ENCODE data around the gene DRC1. TPM values are rescaled to one million over a fixed set of nuclear protein-coding genes. Genes with fewer than 3 reads are reported as not detected.

DRC1 gene
- total and polyA plus RNA-seq, 2 of the 13 experiments (the other 11 are each of a cell fraction or from before 2014, with no cell fraction given), result 0.07 TPM; not detected in 1

- ChIA-PET POLR2A (interaction anchor here (3.0 to 6.2 kb wide), 2 partner anchors 9 to 113 kb away, joined by 14 to 52 read pairs; partner anchors contain the start of genes ADGRF3 and SELENOI), CTCF (ENCODE audit: low intra/inter-chr PET ratio, low total read pairs) (no interaction called here)
- Histone ChIP-seq H3K4me1 (ENCODE audit: insufficient read depth, low read length) (peaks cover 54% of the 10 kb centered on the region), H3K4me3 (replicated peaks in 1 of 3; ENCODE audit: insufficient read depth in 1 of 3, low read depth in 2 of 3, low read length in 3 of 3) (no peak overlapping the region), H3K27ac (ENCODE audit: extremely low read length, insufficient read depth, low read length) (no peak overlapping the region), H3K9ac (ENCODE audit: insufficient read depth, low read depth, low read length) (no peak overlapping the region), H3K9me3 (ENCODE audit: low read length) (no peaks in the 10 kb centered on the region), H3K36me3 (replicated peaks in 1 of 2; ENCODE audit: control insufficient read depth in 1 of 2, insufficient read depth in 2 of 2, low read length in 2 of 2) (no peaks in the 10 kb centered on the region), H4K20me1 (ENCODE audit: insufficient read depth, low read length) (no peaks in the 10 kb centered on the region), H3K79me2 (ENCODE audit: insufficient read depth, low read length) (no peaks in the 10 kb centered on the region), H3K4me2 (ENCODE audit: low read depth, low read length) (peak overlapping the region; percentile 95; the same call in 1 of the 2 replicates), H3K27me3 (ENCODE audit: control insufficient read depth in 1 of 2, insufficient read depth in 2 of 2, low read length in 2 of 2) (no peaks in the 10 kb centered on the region), H2AFZ (ENCODE audit: low read length) (no peak overlapping the region)
- in situ Hi-C loops (cut with HindIII; ENCODE audit: extremely low pct_ligation_motif_present, low pct_unique_long_range_greater_than_20kb), result no loop called here
- intact Hi-C loops (cut with micrococcal nuclease; ENCODE audit: unreplicated experiment), result loop anchor here (5.0 kb wide), 2 partner anchors 61 to 126 kb away; no protein-coding TSS in a partner anchor
- no peak for TF ChIP-seq ZNF276 (CRISPR knock-in tag; IDR thresholded peaks at IDR 0.05; ENCODE audit: low read depth)
- TF ChIP-seq ZNF772 (CRISPR knock-in tag; IDR thresholded peaks at IDR 0.05), result 0 out of 2 replicates have a peak, but pooled peaks have one; percentile 26
- TF ChIP-seq ZNF503 (CRISPR knock-in tag; IDR thresholded peaks at IDR 0.05), result no peak
- no peak for TF ChIP-seq DDIT3 (CRISPR knock-in tag; IDR thresholded peaks at IDR 0.05)
- TF ChIP-seq ZNF629 (CRISPR knock-in tag; conservative IDR thresholded peaks at IDR 0.05), result 0 out of 2 replicates have a peak, but pooled peaks have one; percentile 9
- TF ChIP-seq PAWR (CRISPR knock-in tag; IDR thresholded peaks at IDR 0.05; ENCODE audit: borderline replicate concordance), result 0 out of 2 replicates have a peak, but pooled peaks have one; percentile 0
- FAIRE-seq (no peak), ATAC-seq (no peak), DNase-seq (ENCODE audit: low spot score) (no peak)
- 87% methylated on average over 14 of the region's 14 CpGs for WGBS (ENCODE audit: low lambda C conversion rate)
- no TSS peak for BruUV-seq (replicated peaks)
Observed at GRCh38 chr2:26458365-26459042, 56.8 kb downstream of the DRC1 start.
